Activated CD4-positive, alpha-beta T cell treated with anti-CD3 and anti-CD28 coated beads, Interleukin-2, amount 50 U/mL, for 1 hour (primary cell): ENCODE data around the gene STXBP1.

ENCODE experiments used
- DNase-seq: peaks from one replicate; pipeline ENCODE4 v3.0.0-alpha.2; 2020

STXBP1 gene

GRCh38 chr9:127662617-127663016, 50.5 kb downstream of the STXBP1 start:
- no peak for DNase-seq

GRCh38 chr9:127664324-127664677, 52.2 kb downstream of the STXBP1 start:
- DNase-seq, result no peak

GRCh38 chr9:127664678-127665507, 52.8 kb downstream of the STXBP1 start:
- no peak for DNase-seq

GRCh38 chr9:127667127-127667844, 55.2 kb downstream of the STXBP1 start:
- DNase-seq, result no peak

- no peak for DNase-seq
Observed at GRCh38 chr9:127667906-127668305, 55.8 kb downstream of the STXBP1 start.

- no peak for DNase-seq
Observed at GRCh38 chr9:127673234-127673633, 61.2 kb downstream of the STXBP1 start.

- no peak for DNase-seq
Observed at GRCh38 chr9:127676638-127677037, 64.6 kb downstream of the STXBP1 start.

- no peak for DNase-seq
Observed at GRCh38 chr9:127679506-127679905, 67.4 kb downstream of the STXBP1 start.

- DNase-seq, result no peak
Observed at GRCh38 chr9:127680226-127680625, 68.1 kb downstream of the STXBP1 start.

GRCh38 chr9:127680846-127681245, 68.8 kb downstream of the STXBP1 start:
- no peak for DNase-seq

- no peak for DNase-seq
Observed at GRCh38 chr9:127682351-127683136, 70.5 kb downstream of the STXBP1 start.

- DNase-seq, result no peak
Observed at GRCh38 chr9:127683723-127684122, 71.6 kb downstream of the STXBP1 start.

GRCh38 chr9:127684576-127684975, 72.5 kb downstream of the STXBP1 start:
- no peak for DNase-seq

- no peak for DNase-seq
Observed at GRCh38 chr9:127686461-127687393, 74.7 kb downstream of the STXBP1 start.

GRCh38 chr9:127689329-127690000, 77.4 kb downstream of the STXBP1 start:
- DNase-seq, result no peak

- no peak for DNase-seq
Observed at GRCh38 chr9:127690735-127691134, 78.7 kb downstream of the STXBP1 start.

- DNase-seq, result no peak
Observed at GRCh38 chr9:127692071-127692470, 80.0 kb downstream of the STXBP1 start.

- no peak for DNase-seq
Observed at GRCh38 chr9:127693143-127693542, 81.1 kb downstream of the STXBP1 start.

GRCh38 chr9:127693697-127694096, 81.6 kb downstream of the STXBP1 start:
- DNase-seq, result no peak

GRCh38 chr9:127694890-127695720, 83.0 kb downstream of the STXBP1 start:
- no peak for DNase-seq

GRCh38 chr9:127697575-127697974, 85.5 kb downstream of the STXBP1 start:
- DNase-seq, result no peak
